ENCODE measurements around the gene YEATS4. TPM values are rescaled to one million over a fixed set of nuclear protein-coding genes. Genes with fewer than 3 reads are reported as not detected.

YEATS4 gene
- 93.2 and 99.3 TPM in 2 replicates for total RNA-seq (2014; rRNA removed; shearing (Covaris generic))

GRCh38 chr12:69359531-69360347 lies at the start of gene YEATS4:
Gene YEATS4, plus strand, starts transcription at chr12:69359743. Its CDS starts 230 bp downstream, at chr12:69359973.

GRCh38 chr12:69348162-69348938 lies 11.2 kb upstream of the YEATS4 start, which contains the start of gene LYZ:
Gene LYZ, plus strand, starts transcription at chr12:69348381. Its CDS starts 28 bp downstream, at chr12:69348409.

Small RNA genes lying within 50 kb of the gene (small RNA-seq; reads per million reads assigned to genes)
- gene RN7SL804P: not detected

Other genes with a start within 250 kb of the YEATS4 start
- 146 and 148 TPM in 2 replicates for gene CPSF6, start 120.2 kb upstream of the YEATS4 start, total RNA-seq (2014; rRNA removed; shearing (Covaris generic))
- gene LYZ, start 11.4 kb upstream of the YEATS4 start, total RNA-seq (2014; rRNA removed; shearing (Covaris generic)): 3.6 and 4.6 TPM in 2 replicates
- 23.1 and 24.7 TPM in 2 replicates for gene FRS2, start 110.6 kb downstream of the YEATS4 start, total RNA-seq (2014; rRNA removed; shearing (Covaris generic))
- gene CCT2, start 225.7 kb downstream of the YEATS4 start, total RNA-seq (2014; rRNA removed; shearing (Covaris generic)): 343 and 377 TPM in 2 replicates

Data from A375 (cell line).